ENCODE results near the gene PLEKHD1. TPM values are rescaled to one million over a fixed set of nuclear protein-coding genes. Genes with fewer than 3 reads are reported as not detected.

The PLEKHD1 gene
- total and polyA plus RNA-seq, 9 of the 15 experiments (the other 6 are each of a cell fraction or from before 2014, with no cell fraction given) = not detected

DNA sequence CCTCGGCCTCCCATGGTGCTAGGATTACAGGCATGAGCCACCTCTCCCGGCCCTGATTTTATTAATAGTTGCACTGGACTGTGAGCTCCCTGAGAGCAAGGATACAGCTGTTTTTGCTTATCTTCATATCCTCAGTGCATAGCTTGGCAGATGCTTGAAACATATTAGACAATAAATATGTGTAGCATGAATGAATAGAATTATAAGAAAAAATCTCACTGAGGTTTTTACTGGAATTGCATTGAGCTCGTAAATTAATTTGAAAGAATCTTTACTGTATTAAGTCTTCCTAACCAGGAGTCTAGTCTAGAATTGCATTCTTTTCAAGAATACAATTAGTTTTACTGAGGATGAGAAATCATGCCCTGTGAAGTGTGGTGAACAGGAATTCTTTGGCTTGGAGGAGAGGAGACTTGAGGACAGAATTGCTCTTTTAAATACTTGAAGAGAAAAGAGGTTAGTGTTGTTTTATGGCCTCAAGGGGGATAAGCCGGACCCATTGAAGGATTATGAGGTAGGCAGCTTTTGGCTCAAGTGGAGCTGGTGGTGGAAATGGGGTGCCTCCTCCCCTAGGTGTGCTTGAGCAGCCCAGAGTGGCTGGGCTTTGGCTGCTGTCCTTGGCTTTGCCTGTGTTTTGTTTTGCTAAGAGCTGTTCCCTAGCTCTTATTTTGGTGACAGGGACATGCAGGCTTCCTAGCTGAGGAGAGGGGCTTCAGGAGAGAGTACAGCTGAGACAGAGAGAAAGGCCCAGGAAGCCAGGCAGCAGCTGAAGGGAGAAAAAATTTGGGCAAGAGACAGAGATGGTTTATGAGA is 34.0 kb downstream of the PLEKHD1 start:
- Histone ChIP-seq H3K79me2 (ENCODE audit: control insufficient read depth, insufficient read depth, low read length) (no peaks in the 10 kb centered on the region), H3K27me3 (ENCODE audit: control insufficient read depth in 2 of 2, insufficient read depth in 2 of 2, low read length in 2 of 2) (peaks cover 3 to 7% of the 10 kb centered on the region in 2 experiments; a peak in 3 of 5 replicates), H2AFZ (ENCODE audit: low read depth, low read length) (no peak overlapping the region), H3K9me1 (ENCODE audit: control insufficient read depth, insufficient read depth, low read length) (no peaks in the 10 kb centered on the region), H3K27ac (ENCODE audit: extremely low read depth, low read depth, low read length) (no peak overlapping the region), H3K4me3 (no peak overlapping the region), H3K4me2 (ENCODE audit: insufficient read depth, low read length) (no peak overlapping the region), H3K9ac (ENCODE audit: insufficient read depth in 1 of 2, low read depth in 2 of 2, low read length in 2 of 2) (no peak overlapping the region), H3K9me3 (replicated peaks; ENCODE audit: control insufficient read depth, insufficient read depth, low read depth, low read length) (no peaks in the 10 kb centered on the region), H3K4me1 (replicated peaks in 1 of 2; ENCODE audit: control insufficient read depth in 2 of 2, insufficient read depth in 2 of 2, low read length in 2 of 2) (no peaks in the 10 kb centered on the region), H4K20me1 (replicated peaks; ENCODE audit: control insufficient read depth, insufficient read depth, low read length) (no peaks in the 10 kb centered on the region), H3K36me3 (ENCODE audit: control insufficient read depth, insufficient read depth, low read length) (no peaks in the 10 kb centered on the region)
- CTCF ChIA-PET (ENCODE audit: low intra/inter-chr PET ratio) = no interaction called here
- POLR2A ChIA-PET = no interaction called here
- ATAC-seq (no peak), DNase-seq (ENCODE audit: extremely low read depth in 1 of 4, low spot score in 3 of 4) (no peak), FAIRE-seq (no peak)
- BruUV-seq (replicated peaks) = no TSS peak
- intact Hi-C loops (cut with micrococcal nuclease) = no loop called here
- WGBS (ENCODE audit: insufficient coverage, low coverage, missing lambda C conversion rate) = 3% methylated on average over 4 of the region's 4 CpGs
- in situ Hi-C loops (cut with MboI) = no loop called here
- TF ChIP-seq, protein P1, sequence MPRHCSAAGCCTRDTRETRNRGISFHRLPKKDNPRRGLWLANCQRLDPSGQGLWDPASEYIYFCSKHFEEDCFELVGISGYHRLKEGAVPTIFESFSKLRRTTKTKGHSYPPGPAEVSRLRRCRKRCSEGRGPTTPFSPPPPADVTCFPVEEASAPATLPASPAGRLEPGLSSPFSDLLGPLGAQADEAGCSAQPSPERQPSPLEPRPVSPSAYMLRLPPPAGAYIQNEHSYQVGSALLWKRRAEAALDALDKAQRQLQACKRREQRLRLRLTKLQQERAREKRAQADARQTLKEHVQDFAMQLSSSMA (CRISPR knock-in tag; IDR thresholded peaks at IDR 0.05) = no peak
- TF ChIP-seq BRD4 (IDR thresholded peaks at IDR 0.05) (no peak), PHTF2 (CRISPR knock-in tag; IDR thresholded peaks at IDR 0.05) (no peak), SP2 (IDR thresholded peaks at IDR 0.05; ENCODE audit: extremely low read depth, low read depth, low read length, poor library complexity, severe bottlenecking) (no peak), WHSC1 (IDR thresholded peaks at IDR 0.05; ENCODE audit: low read length) (no peak), POLR2AphosphoS2 (IDR thresholded peaks at IDR 0.05; ENCODE audit: low read length) (no peak), RBM34 (IDR thresholded peaks at IDR 0.05; ENCODE audit: borderline replicate concordance, insufficient read depth, low read length) (no peak)
- TF ChIP-seq, protein P2, sequence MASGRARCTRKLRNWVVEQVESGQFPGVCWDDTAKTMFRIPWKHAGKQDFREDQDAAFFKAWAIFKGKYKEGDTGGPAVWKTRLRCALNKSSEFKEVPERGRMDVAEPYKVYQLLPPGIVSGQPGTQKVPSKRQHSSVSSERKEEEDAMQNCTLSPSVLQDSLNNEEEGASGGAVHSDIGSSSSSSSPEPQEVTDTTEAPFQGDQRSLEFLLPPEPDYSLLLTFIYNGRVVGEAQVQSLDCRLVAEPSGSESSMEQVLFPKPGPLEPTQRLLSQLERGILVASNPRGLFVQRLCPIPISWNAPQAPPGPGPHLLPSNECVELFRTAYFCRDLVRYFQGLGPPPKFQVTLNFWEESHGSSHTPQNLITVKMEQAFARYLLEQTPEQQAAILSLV (tag; IDR thresholded peaks at IDR 0.05) = no peak
- TF ChIP-seq, protein P3, sequence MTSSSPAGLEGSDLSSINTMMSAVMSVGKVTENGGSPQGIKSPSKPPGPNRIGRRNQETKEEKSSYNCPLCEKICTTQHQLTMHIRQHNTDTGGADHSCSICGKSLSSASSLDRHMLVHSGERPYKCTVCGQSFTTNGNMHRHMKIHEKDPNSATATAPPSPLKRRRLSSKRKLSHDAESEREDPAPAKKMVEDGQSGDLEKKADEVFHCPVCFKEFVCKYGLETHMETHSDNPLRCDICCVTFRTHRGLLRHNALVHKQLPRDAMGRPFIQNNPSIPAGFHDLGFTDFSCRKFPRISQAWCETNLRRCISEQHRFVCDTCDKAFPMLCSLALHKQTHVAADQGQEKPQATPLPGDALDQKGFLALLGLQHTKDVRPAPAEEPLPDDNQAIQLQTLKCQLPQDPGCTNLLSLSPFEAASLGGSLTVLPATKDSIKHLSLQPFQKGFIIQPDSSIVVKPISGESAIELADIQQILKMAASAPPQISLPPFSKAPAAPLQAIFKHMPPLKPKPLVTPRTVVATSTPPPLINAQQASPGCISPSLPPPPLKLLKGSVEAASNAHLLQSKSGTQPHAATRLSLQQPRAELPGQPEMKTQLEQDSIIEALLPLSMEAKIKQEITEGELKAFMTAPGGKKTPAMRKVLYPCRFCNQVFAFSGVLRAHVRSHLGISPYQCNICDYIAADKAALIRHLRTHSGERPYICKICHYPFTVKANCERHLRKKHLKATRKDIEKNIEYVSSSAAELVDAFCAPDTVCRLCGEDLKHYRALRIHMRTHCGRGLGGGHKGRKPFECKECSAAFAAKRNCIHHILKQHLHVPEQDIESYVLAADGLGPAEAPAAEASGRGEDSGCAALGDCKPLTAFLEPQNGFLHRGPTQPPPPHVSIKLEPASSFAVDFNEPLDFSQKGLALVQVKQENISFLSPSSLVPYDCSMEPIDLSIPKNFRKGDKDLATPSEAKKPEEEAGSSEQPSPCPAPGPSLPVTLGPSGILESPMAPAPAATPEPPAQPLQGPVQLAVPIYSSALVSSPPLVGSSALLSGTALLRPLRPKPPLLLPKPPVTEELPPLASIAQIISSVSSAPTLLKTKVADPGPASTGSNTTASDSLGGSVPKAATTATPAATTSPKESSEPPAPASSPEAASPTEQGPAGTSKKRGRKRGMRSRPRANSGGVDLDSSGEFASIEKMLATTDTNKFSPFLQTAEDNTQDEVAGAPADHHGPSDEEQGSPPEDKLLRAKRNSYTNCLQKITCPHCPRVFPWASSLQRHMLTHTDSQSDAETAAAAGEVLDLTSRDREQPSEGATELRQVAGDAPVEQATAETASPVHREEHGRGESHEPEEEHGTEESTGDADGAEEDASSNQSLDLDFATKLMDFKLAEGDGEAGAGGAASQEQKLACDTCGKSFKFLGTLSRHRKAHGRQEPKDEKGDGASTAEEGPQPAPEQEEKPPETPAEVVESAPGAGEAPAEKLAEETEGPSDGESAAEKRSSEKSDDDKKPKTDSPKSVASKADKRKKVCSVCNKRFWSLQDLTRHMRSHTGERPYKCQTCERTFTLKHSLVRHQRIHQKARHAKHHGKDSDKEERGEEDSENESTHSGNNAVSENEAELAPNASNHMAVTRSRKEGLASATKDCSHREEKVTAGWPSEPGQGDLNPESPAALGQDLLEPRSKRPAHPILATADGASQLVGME (CRISPR knock-in tag; IDR thresholded peaks at IDR 0.05) = no peak
- TF ChIP-seq, protein P4, sequence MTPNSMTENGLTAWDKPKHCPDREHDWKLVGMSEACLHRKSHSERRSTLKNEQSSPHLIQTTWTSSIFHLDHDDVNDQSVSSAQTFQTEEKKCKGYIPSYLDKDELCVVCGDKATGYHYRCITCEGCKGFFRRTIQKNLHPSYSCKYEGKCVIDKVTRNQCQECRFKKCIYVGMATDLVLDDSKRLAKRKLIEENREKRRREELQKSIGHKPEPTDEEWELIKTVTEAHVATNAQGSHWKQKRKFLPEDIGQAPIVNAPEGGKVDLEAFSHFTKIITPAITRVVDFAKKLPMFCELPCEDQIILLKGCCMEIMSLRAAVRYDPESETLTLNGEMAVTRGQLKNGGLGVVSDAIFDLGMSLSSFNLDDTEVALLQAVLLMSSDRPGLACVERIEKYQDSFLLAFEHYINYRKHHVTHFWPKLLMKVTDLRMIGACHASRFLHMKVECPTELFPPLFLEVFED (CRISPR knock-in tag; conservative IDR thresholded peaks at IDR 0.05) = no peak
- TF ChIP-seq, protein P5, sequence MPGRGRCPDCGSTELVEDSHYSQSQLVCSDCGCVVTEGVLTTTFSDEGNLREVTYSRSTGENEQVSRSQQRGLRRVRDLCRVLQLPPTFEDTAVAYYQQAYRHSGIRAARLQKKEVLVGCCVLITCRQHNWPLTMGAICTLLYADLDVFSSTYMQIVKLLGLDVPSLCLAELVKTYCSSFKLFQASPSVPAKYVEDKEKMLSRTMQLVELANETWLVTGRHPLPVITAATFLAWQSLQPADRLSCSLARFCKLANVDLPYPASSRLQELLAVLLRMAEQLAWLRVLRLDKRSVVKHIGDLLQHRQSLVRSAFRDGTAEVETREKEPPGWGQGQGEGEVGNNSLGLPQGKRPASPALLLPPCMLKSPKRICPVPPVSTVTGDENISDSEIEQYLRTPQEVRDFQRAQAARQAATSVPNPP (IDR thresholded peaks at IDR 0.05; ENCODE audit: borderline replicate concordance, insufficient read depth, insufficient read length) = no peak

Measured in K562 (cell line).